ENCODE measurements around the gene ARHGAP45.

The ARHGAP45 gene

DNA sequence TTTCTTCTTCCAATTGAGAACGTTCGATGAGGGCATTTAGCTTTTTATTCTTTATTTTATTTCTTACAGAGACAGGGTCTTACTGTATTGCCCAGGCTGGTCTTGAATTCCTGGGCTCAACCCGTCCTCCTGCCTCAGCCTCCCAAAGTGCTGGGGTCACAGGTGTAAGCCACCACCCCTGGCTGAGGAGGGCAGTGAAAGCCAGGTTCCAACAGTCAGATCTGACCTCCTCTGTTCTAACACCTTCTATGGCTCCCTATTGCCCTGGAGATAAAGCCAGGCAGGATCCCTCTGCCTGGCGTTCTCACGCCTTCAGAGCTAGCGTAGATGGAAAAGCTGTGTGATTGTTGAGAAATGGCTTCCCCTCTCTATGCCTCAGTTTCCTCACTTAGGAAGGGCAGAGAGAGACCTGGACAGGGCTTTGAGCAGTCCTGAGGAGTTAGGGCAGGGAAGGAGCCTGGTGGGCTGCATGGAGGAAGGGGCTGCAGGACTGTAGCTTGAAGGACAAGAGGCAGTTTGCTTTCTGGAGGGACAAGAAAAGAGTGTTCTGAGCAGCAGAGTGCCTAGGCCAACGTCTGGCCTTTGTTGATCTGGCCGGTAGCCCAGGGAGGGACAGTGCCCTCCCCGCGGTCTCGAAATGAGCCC, 5.5 kb downstream of the ARHGAP45 start:
- DNase-seq (ENCODE audit: low read depth), result no peak

DNA sequence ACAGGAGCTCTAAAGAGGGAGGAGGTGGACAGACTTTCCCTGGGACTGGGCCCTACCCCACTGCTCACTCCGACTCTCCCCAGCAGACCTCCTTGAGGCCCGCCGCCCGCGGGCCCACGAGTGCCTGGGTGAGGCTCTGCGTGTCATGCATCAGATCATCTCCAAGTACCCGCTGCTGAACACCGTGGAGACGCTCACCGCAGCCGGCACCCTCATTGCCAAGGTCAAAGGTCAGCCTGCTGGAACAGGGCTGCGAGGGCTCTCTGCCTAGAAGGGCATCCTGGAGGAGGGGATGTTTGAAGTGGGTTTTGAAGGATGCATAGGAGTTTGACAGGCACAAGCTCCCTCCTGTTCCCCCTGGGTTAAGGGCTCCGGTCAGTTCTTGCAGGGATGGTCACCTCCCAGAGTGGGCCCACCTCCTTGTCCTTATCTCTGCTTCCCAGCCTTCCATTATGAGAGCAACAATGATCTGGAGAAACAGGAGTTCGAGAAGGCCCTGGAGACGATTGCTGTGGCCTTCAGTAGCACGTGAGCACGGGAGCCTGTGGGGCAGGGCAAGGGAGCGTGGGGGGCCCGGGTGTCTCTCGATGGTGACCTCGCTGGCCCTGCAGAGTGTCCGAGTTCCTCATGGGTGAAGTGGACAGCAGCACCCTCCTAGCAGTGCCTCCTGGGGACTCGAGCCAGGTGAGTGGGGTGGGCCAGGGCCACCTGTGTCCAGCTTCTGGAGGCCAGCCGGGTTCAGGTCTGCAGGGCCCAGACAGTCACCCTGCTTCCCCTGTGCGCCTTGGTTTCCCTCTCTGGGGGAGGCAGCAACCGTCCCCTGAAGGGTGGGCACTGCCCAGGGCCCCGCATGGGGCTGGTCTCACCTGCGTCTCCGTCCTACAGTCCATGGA, 6.3 kb downstream of the ARHGAP45 start:
- DNase-seq (ENCODE audit: low read depth), result no peak

DNA sequence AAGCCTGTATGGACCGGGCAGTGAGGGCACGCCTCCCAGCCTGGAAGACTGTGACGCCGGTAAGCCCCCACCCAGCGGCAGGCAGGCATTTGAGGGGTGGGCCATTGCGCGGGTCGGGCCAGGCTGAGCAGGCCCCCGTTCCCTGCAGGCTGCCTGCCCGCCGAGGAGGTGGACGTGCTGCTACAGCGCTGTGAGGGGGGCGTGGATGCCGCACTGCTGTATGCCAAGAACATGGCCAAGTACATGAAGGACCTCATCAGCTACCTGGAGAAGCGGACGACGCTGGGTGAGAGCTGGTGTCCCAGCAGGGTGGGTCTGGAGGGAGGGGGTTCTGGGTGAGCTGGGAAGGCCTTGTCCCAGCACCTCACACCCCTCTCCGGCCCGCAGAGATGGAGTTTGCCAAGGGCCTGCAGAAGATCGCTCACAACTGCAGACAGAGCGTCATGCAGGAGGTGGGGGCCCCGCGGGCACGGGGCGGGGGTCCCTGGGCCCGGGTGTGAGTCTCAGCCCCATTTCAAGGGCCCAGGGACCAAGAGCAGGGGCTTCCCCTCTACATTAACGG, 7.1 kb downstream of the ARHGAP45 start:
- DNase-seq (ENCODE audit: low read depth), result no peak

DNA sequence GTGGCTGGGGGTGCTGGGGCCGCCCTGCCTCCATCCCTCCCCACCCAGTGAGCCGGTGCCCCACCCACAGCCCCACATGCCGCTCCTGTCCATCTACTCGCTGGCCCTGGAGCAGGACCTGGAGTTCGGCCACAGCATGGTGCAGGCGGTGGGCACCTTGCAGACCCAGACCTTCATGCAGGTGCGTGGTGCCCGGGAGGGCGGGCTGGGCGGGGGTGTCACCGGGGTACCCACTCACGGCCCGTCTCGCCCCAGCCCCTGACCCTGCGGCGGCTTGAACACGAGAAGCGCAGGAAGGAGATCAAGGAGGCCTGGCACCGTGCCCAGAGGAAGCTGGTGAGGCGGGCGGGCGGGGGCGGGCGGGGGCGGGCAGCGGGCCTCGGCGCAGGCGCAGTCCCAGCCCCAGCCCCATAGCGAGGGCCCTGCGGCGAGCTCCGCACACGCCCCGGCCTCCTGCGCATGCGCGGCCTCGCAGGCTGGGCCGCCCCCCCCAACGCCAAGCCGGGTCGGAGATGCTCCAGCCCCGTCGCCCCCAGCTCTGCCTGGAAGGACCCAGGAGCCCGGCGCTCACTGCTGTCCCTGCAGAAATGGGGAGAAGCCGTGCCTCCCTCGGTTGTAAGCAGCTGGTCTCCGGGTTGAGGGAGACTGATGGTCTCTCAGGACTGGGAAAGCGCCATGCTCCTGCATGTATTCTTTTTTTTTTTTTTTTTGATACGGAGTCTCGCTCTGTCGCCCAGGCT, 7.7 kb downstream of the ARHGAP45 start:
- DNase-seq (ENCODE audit: low read depth), result no peak

DNA sequence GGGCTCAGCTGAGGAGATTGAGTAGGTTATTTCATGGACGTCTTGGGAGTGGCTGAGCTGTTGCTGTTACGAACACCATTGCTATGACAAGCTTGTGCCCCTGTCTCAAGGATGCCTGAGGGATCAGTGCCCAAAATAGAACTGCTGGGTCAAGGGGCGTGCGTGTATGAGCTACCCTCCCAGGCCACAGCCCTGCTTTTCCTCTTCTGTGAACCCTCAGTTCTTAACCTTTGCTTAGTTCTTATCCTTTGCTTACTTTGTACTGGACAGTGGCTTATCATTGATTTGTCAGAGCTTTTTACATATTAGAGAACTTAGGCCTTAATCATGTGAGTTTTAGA, 9.0 kb downstream of the ARHGAP45 start:
- no peak for DNase-seq (ENCODE audit: low read depth)

DNA sequence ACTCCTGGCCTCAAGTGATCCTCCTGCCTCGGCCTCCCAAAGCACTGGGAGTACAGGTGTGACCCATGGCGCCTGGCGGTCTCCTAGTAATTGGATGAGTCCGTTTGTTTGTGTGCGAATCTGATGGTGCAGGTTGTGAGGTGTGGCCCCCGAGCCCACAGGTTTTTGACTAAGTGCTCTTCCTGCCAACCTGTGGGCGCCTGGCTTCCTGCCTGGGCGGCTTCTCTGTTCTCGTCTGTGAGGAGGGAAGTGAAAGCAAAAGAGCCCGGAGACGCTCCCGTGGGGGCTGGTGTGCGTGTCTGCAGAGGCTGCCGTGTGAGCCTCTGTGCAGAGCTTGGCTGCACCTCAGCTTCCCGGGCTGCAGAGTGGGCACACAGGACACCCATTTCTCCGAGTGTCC, 10.0 kb downstream of the ARHGAP45 start:
- no peak for DNase-seq (ENCODE audit: low read depth)

DNA sequence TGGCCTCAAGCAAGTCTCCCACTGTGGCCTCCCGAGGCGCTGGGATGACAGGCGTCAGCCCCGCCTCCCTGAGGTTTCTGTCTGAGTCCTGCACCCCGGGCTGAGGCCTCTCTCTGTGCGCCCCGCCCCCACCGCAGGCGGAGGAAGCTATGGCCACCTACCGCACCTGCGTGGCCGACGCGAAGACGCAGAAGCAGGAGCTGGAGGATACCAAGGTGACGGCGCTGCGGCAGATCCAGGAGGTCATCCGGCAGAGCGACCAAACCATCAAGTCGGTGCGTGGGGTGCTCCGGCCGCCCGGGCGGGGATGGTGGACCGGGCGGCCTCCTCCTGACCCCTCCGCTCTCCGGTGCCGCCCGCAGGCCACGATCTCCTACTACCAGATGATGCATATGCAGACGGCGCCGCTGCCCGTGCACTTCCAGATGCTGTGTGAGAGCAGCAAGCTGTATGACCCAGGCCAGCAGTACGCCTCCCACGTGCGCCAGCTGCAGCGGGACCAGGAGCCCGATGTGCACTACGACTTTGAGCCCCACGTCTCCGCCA, 12.7 kb downstream of the ARHGAP45 start:
- no peak for DNase-seq (ENCODE audit: low read depth)

DNA sequence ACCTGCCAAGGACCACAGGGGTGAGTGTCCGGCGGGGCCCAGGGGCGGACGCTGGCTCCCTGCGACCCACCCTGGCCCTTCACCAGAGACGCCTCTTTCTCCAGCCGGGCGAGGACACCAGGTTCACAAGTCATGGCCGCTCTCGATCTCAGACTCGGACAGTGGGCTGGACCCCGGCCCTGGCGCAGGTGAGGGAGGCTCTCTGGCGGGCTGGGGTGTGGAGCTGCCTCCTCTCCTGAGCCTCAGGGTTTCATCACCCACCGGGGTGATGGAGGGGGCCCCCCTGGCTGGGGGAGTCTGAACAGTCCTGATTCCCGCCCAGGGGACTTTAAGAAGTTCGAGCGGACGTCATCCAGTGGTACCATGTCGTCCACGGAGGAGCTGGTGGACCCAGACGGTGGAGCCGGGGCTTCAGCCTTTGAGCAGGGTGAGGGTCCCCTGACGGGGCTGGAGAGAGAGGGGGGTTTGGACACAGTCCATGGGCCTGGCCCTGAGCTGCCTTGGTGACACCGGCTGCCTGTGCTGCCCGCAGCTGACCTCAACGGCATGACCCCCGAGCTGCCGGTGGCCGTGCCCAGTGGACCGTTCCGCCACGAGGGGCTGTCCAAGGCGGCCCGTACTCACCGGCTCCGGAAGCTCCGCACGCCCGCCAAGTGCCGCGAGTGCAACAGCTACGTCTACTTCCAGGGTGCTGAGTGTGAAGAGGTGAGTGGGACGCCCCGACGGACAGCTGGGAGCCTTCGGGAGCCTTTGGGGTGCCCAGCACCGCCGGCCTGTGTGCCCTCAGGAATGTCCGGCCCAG, 13.6 kb downstream of the ARHGAP45 start:
- DNase-seq (ENCODE audit: low read depth), result no peak

DNA sequence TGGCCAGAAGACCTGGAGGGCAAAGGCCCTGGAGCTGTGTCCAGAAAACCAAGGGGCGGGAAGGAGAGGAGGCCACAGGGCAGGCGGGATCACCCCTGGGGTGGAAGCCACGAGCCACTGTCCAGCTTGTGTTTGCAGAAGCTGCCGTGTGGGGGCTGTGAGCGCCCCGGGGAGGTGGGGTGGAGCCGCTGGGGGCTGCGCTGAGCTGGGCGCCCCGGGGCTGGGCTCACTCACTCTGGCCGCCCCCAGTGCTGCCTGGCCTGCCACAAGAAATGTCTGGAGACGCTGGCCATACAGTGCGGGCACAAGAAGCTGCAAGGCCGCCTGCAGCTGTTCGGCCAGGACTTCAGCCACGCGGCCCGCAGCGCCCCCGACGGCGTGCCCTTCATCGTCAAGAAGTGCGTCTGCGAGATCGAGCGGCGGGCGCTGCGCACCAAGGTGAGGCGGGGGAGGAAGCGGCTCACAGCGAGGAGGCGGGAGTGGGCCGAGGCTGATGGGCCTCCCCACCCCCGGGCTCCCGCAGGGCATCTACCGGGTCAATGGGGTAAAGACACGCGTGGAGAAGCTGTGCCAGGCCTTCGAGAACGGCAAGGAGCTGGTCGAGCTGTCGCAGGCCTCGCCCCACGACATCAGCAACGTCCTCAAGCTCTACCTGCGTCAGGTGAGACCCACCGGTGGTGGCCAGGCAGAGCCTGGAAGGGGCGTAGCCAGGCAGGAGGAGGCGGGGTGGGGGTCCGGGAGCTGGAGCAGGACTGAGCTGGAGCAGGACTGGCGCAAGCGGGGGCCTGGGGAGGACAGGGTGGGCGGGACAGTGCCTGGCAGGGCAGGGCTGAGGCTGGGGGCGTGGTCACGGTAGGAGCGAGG, 14.6 kb downstream of the ARHGAP45 start:
- no peak for DNase-seq (ENCODE audit: low read depth)

DNA sequence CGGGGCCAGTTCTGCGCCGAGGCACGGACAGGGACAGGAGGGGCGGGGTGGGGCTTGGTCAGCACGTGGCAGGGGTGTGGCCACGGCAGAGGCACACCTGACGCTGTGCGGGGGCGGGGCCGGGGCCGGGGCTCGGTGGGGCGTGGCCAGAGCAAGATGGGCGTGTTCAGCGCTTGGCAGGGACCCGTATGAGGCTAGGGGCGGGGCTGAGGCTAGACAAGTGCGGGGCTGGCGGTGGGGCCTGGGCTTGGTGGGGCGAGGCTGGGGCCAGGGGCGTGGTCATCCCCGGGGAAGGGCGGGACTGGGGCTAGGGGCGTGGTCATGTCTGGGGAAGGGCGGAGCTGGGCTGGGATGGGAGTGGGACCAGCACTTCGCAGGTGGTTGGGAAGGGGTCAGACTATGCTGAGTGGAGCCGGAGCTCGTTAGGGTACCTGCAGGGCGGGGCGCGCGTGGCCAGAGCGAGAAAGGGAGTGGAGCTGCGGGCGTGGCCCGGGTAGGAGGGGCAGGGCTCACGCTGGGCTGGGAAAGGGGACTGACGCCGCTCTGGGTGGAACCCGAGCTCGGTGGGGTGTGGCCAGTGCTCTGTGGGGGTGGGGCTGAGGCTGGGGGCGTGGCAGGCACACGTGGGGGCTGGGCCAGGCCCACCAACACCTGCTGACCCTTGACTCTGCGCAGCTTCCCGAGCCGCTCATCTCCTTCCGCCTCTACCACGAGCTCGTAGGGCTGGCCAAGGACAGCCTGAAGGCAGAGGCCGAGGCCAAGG, 15.4 kb downstream of the ARHGAP45 start:
- peak; percentile 44 for DNase-seq (ENCODE audit: low read depth)

DNA sequence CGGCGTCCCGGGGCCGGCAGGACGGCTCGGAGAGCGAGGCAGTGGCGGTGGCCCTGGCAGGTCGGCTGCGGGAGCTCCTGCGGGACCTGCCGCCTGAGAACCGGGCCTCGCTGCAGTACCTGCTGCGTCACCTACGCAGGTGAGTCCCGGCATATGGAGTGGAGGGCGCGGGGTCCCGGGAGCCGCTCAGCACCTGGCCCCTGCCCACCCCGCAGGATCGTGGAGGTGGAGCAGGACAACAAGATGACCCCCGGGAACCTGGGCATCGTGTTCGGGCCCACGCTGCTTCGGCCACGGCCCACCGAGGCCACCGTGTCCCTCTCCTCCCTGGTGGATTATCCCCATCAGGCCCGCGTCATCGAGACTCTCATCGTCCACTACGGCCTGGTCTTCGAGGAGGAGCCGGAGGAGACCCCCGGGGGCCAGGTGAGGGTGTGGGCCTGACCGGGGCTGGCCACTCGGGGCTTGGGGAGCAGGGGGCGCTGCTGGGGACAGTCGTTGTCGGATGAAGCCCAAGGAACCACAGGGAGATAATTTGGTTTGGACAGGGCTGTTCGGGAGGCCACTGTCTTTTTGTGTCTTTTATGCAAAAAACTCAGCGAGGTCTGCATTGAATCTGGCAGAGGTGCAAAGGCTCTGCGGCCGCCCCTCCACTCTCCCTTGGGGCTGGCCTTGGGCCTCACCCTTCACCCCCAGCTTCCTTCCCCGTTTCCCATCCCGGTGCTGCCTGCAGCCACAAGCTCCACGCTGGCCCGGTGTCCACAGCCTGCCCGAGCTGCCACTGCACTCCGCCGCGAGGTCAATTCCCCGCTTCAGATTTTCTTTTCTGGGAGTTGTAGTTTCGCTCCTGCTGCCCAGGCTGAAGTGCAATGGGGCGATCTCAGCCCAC, 16.2 kb downstream of the ARHGAP45 start:
- no peak for DNase-seq (ENCODE audit: low read depth)

DNA sequence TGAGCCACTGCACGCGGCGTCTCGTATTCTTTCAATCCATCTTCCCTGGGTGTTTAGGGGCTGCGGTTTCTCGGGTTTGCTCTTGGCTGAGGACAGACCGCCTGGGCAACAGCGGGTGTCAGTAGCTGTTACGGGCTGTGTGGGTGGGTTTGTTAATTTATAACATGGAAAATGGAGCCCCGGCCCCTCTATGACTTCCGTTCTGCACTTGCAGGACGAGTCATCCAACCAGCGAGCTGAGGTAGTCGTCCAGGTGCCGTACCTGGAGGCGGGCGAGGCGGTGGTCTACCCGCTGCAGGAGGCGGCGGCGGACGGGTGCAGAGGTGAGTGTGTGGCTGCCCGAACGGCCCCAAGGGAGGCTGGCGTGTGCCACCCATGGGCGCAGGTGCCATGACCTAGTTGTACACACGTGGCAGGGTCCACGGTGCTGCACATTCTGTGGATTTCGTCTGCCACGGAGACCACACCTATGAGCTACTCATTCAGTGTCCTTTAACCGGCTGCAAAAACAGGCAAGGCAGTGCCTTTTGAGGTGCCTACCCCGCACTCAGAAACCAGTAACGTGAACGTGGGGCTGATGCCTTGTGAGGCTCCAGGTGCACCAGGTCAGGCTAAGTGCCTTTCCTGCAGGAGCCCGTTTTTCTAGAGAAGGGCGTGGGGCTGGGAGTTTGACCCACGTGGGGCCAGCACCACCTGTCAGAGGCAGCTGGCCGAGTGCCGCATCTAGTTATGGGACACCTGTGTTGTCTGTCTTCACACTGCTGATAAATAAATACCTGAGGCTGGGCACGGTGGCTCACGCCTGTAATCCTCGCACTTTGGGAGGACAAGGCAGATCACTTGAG, 17.3 kb downstream of the ARHGAP45 start:
- no peak for DNase-seq (ENCODE audit: low read depth)

DNA sequence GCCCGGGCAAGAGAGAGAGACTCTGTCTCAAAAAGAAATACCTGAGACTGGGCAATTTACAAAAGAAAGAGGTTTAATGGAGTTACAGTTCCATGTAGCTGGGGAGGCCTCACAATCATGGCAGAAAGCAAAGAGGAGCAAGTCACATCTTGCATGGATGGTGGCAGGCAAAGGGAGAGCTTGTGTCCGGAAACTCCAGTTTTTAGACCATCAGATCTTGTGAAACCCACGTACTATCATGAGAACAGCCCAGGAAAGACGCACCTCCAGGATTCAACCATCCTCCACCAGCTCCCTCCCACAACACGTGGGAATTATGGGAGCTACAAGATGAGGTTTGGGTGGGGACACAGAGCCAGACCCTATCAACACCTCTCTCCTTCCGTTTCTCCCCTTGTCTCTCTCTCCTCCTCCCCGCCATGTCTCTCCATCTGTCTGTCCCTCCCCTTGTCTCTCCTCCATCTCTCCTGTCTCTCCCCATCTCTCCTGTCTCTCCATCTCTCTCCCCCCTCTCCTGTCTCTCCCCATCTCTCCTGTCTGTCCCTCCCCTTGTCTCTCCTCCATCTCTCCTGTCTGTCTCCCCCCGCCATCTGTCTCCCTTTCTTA, 18.2 kb downstream of the ARHGAP45 start:
- DNase-seq (ENCODE audit: low read depth), result no peak

DNA sequence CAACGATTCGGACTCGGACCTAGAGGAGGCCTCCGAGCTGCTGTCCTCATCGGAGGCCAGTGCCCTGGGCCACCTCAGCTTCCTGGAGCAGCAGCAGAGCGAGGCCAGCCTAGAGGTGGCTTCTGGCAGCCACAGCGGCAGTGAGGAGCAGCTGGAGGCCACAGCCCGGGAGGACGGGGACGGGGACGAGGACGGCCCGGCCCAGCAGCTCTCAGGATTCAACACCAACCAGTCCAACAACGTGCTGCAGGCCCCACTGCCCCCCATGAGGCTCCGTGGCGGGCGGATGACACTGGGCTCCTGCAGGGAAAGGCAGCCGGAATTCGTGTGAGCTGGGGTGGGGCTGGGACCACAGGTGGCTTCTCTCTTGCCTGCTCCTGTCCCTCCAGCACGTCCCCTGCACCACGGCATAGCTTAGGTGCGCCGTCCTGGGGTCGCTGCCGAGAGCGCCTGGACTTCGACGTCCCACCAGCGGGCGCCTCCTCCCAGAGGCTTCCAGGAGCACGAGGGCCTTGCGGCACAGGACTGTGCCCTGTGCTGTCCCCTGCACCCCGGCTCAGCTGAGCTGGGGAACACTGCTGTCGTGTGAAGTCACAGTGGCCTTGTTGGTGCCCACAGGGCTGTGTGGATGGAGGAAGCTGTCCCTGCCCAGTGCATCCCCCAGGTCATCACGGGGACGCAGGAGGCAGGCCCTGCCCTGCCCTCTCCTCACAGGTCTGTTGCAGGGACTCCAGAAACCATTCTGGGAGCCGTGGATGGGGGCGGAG, 18.9 kb downstream of the ARHGAP45 start:
- DNase-seq (ENCODE audit: low read depth), result no peak

DNA sequence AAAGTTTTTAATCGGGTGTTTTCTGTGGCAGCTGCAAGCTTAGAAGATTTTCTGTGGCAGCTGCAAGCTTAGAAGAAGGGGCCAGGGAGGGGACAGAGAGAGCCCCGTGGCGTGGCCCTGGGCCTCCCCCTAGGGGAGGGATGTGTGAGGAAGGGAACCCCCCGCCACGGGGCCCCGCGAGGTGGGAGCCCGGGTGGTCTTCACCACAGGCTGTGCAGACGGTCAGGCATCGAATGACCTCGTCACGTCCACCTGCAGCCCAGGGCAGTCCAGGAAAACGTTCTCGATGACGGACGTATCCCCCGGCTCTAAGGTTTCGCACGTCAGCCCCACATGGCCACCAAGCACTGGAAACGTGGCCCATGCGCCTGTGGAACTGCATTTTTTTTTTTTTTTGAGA, 19.6 kb downstream of the ARHGAP45 start:
- no peak for DNase-seq (ENCODE audit: low read depth)

DNA sequence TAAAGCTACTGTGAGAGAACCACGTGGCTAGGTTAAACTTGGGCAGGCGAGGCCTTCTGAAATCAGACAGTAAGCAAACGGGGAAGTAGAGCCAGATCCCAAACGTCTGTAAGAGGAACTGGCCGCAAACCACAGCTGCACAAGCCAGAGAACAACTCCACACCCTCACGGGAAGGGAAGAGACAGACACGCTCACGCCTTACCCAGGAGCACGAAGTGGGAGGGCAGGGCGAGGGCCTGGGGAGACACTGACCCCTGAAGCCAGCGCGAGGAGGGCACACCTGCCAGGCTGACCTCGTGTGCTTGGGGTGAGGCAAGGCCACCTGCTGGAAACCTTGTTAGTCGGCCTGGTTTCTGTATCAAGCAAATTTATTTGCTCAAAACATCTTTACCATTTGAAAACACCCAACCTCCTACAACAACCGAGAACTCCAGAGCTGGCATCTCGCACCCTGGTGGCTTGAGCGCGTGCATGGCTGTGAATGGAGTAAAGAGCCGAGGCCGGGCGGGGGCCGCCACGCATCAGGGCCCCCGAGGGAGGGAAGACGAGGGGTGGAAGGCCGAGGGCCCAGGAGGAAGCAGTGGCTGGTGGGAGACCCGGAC, 20.9 kb downstream of the ARHGAP45 start:
- no peak for DNase-seq (ENCODE audit: low read depth)

Data from amniotic epithelial cell (primary cell).